DND-41 (cell line): ENCODE measurements around the gene AGO4.

Experiments used
- EZH2 ChIP-seq: IDR thresholded peaks from 3 replicates; pipeline ENCODE4 v1.6.1; 2012; ENCODE audit warnings: borderline replicate concordance, low read depth, mild to moderate bottlenecking, moderate library complexity, low read length, inconsistent platforms; ENCODE audit not compliant: severe bottlenecking
- TF ChIP-seq, protein P1 (sequence below): IDR thresholded peaks from 2 replicates; pipeline ENCODE4 v1.5.1; 2012; ENCODE audit warnings: borderline replicate concordance, low read length, moderate library complexity, mild to moderate bottlenecking; ENCODE audit not compliant: poor library complexity, severe bottlenecking; ENCODE audit errors: extremely low read depth

DNA sequence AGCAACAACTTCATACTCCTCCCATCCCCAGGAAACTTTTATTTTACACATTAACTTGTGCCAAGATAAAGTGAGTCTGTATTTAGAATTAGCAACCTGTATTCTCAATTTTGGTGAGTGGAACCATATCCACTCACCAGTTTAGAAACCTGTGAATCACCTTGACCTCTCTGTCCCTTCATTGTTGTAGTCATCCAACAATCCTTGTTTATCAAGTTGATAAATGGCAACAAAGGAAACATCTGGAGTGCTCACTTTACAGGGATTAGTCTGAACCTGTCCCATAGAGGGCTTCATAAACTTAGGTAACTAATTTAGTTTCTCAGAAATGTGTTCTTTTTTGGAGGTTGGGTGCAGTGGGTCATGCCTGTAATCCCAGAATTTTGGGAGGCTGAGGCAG, 34.1 kb upstream of the AGO4 start:
- TF ChIP-seq, protein P1, sequence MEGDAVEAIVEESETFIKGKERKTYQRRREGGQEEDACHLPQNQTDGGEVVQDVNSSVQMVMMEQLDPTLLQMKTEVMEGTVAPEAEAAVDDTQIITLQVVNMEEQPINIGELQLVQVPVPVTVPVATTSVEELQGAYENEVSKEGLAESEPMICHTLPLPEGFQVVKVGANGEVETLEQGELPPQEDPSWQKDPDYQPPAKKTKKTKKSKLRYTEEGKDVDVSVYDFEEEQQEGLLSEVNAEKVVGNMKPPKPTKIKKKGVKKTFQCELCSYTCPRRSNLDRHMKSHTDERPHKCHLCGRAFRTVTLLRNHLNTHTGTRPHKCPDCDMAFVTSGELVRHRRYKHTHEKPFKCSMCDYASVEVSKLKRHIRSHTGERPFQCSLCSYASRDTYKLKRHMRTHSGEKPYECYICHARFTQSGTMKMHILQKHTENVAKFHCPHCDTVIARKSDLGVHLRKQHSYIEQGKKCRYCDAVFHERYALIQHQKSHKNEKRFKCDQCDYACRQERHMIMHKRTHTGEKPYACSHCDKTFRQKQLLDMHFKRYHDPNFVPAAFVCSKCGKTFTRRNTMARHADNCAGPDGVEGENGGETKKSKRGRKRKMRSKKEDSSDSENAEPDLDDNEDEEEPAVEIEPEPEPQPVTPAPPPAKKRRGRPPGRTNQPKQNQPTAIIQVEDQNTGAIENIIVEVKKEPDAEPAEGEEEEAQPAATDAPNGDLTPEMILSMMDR, result no peak
- TF ChIP-seq EZH2, result no peak
